ENCODE results near the gene SPATA2L.
A peak's percentile ranks its signal among the peaks of the same experiment; 100 is the strongest.
"Not testable (repeated sequence)": the region's sequence is repeated elsewhere in the genome, so short reads cannot be mapped to it uniquely, and the experiment has no call there.

The SPATA2L gene

GRCh38 chr16:89700100-89700648 is 1.3 kb downstream of the SPATA2L start:
- Histone ChIP-seq H3K36me3 (peaks cover 16% of the 10 kb centered on the region), H3K27ac (peak overlapping the region; percentile 94), H3K4me3 (ENCODE audit: low read depth in 1 of 2, low read length in 1 of 2) (peak overlapping the region; percentile 64 to 96), H3K4me1 (ENCODE audit: control insufficient read depth in 1 of 2, insufficient read depth in 1 of 2, low read depth in 1 of 2, low read length in 1 of 2) (peaks cover 17 to 26% of the 10 kb centered on the region in 2 experiments), H3K9me3 (no peaks in the 10 kb centered on the region), H3K27me3 (peaks cover 7% of the 10 kb centered on the region)
- TF ChIP-seq CTCF (IDR thresholded peaks at IDR 0.05), result peak; percentile 99

- not testable (repeated sequence) for H3K9me3 ChIP-seq, H3K27me3 ChIP-seq
- Histone ChIP-seq H3K4me1 (ENCODE audit: control insufficient read depth in 1 of 2, insufficient read depth in 1 of 2, low read depth in 1 of 2, low read length in 1 of 2) (peaks cover 17 to 26% of the 10 kb centered on the region in 2 experiments), H3K4me3 (ENCODE audit: low read depth in 1 of 2, low read length in 1 of 2) (peak overlapping the region; percentile 64 to 96), H3K27ac (peak overlapping the region; percentile 94), H3K36me3 (peaks cover 16% of the 10 kb centered on the region)
Measured at GRCh38 chr16:89699629-89700099, 1.8 kb downstream of the SPATA2L start.

GRCh38 chr16:89698717-89699116 is 2.8 kb downstream of the SPATA2L start:
- H3K27ac ChIP-seq; H3K27me3 ChIP-seq; H3K9me3 ChIP-seq; H3K4me3 ChIP-seq (ENCODE audit: low read depth in 1 of 2, low read length in 1 of 2): not testable (repeated sequence)
- Histone ChIP-seq H3K36me3 (peaks cover 23% of the 10 kb centered on the region), H3K4me1 (ENCODE audit: control insufficient read depth in 1 of 2, insufficient read depth in 1 of 2, low read depth in 1 of 2, low read length in 1 of 2) (peaks cover 17 to 26% of the 10 kb centered on the region in 2 experiments)

GRCh38 chr16:89697616-89698331 is 3.7 kb downstream of the SPATA2L start:
- Histone ChIP-seq H3K27ac (no peak overlapping the region), H3K36me3 (peaks cover 29% of the 10 kb centered on the region), H3K4me3 (ENCODE audit: low read depth in 1 of 2, low read length in 1 of 2) (no peak overlapping the region), H3K9me3 (no peaks in the 10 kb centered on the region), H3K27me3 (no peaks in the 10 kb centered on the region), H3K4me1 (ENCODE audit: control insufficient read depth in 1 of 2, insufficient read depth in 1 of 2, low read depth in 1 of 2, low read length in 1 of 2) (peaks cover 17 to 26% of the 10 kb centered on the region in 2 experiments)
- no peak for TF ChIP-seq CTCF (IDR thresholded peaks at IDR 0.05)

- H3K36me3 ChIP-seq, result peaks cover 33% of the 10 kb centered on the region
- H3K4me3 ChIP-seq (ENCODE audit: low read depth in 1 of 2, low read length in 1 of 2), result no peak overlapping the region
- H3K9me3 ChIP-seq, result no peaks in the 10 kb centered on the region
- peaks cover 15 to 23% of the 10 kb centered on the region in 2 experiments for H3K4me1 ChIP-seq (ENCODE audit: control insufficient read depth in 1 of 2, insufficient read depth in 1 of 2, low read depth in 1 of 2, low read length in 1 of 2)
- no peaks in the 10 kb centered on the region for H3K27me3 ChIP-seq
- no peak overlapping the region for H3K27ac ChIP-seq
- no peak for TF ChIP-seq CTCF (IDR thresholded peaks at IDR 0.05)
Measured at GRCh38 chr16:89697161-89697615, 4.3 kb downstream of the SPATA2L start.

- H3K4me1 ChIP-seq (ENCODE audit: control insufficient read depth in 1 of 2, insufficient read depth in 1 of 2, low read depth in 1 of 2, low read length in 1 of 2), result peaks cover 13 to 19% of the 10 kb centered on the region in 2 experiments
- H3K9me3 ChIP-seq, result no peaks in the 10 kb centered on the region
- no peak overlapping the region for H3K4me3 ChIP-seq (ENCODE audit: low read depth in 1 of 2, low read length in 1 of 2)
- TF ChIP-seq CTCF (IDR thresholded peaks at IDR 0.05), result no peak
- H3K27ac ChIP-seq, result no peak overlapping the region
- no peaks in the 10 kb centered on the region for H3K27me3 ChIP-seq
- peaks cover 38% of the 10 kb centered on the region for H3K36me3 ChIP-seq
Measured at GRCh38 chr16:89696670-89697128, 4.8 kb downstream of the SPATA2L start.
